ENCODE results near the gene TBC1D3C.
"Not testable (repeated sequence)": the region's sequence is repeated elsewhere in the genome, so short reads cannot be mapped to it uniquely, and the experiment has no call there.

Gene TBC1D3C

GRCh38 chr17:38068534-38068933 is at the start of gene TBC1D3C:
TBC1D3C (minus strand) TSS chr17:38068634; CDS start chr17:38067066, 1,568 bp downstream.
- not testable (repeated sequence) for H3K4me3 ChIP-seq (ENCODE audit: low read depth, low read length)

- H3K4me3 ChIP-seq (ENCODE audit: low read depth, low read length) = not testable (repeated sequence)
These were observed 30.8 kb upstream of the TBC1D3C start for GRCh38 chr17:38099262-38099661.

DNA sequence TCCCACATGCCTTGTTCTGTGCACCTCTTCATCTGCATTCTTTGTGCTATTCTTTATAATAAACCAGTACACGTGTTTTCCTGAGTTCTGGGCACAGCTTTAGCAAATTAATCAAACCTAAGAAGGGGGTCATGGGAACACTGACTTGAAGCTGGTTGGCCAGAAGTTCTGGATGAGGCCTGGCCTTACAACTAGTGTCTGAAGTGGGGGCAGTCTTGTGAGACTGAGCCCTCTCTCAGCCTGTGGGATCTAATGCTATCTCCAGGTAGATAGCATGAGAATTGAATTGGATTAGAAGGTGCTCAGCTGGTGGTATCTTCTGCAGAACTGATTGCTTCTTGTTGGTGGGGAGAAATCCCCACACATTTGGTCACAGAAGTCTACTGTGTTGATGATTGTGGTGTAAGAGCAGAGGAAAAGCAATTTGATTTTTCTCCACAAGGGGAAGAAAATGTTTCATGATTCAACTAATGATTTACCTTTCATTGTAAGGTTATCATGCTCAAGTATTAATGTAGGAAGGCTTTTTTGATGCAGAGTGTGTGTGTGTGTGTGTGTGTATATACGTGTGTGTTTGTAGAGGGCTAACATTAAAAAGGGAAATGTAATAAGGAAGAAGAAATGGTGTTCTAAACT is 25.7 kb upstream of the TBC1D3C start:
- not testable (repeated sequence) for H3K4me3 ChIP-seq (ENCODE audit: low read depth, low read length)

GRCh38 chr17:38088120-38088519 is 19.7 kb upstream of the TBC1D3C start:
- not testable (repeated sequence) for H3K4me3 ChIP-seq (ENCODE audit: low read depth, low read length)

GRCh38 chr17:38087344-38087743 is 18.9 kb upstream of the TBC1D3C start:
- H3K4me3 ChIP-seq (ENCODE audit: low read depth, low read length) = not testable (repeated sequence)
